GM12801 (cell line): Measurements from ENCODE around the gene AKAIN1.

Source experiments
- CTCF ChIP-seq: IDR thresholded peaks from one replicate; pipeline ENCODE4 v1.5.1; 2011; ENCODE audit warnings: control low read depth; ENCODE audit not compliant: insufficient read length; ENCODE audit errors: extremely low read depth

The AKAIN1 gene

GRCh38 chr18:5146093-5146492, 51.0 kb downstream of the AKAIN1 start:
- TF ChIP-seq CTCF: no peak

- TF ChIP-seq CTCF: no peak
Observed at GRCh38 chr18:5145168-5145825, 51.8 kb downstream of the AKAIN1 start.

- no peak for TF ChIP-seq CTCF
Observed at GRCh38 chr18:5144629-5145028, 52.4 kb downstream of the AKAIN1 start.

GRCh38 chr18:5142859-5143258, 54.2 kb downstream of the AKAIN1 start:
- TF ChIP-seq CTCF: no peak

- no peak for TF ChIP-seq CTCF
Observed at GRCh38 chr18:5142131-5142530, 54.9 kb downstream of the AKAIN1 start.

- no peak for TF ChIP-seq CTCF
Observed at GRCh38 chr18:5137261-5137660, 59.8 kb downstream of the AKAIN1 start.

GRCh38 chr18:5132987-5133386, 64.1 kb downstream of the AKAIN1 start:
- TF ChIP-seq CTCF: no peak
